K562 (cell line): ENCODE results near the gene FAM83F. TPM values are rescaled to one million over a fixed set of nuclear protein-coding genes. Genes with fewer than 3 reads are reported as not detected.

ENCODE experiments used
- ATAC-seq: fragments of 200-7000 bp; cut with Tn5 transposase; 3 replicates; pipeline ENCODE4 v1.9.1; 2020; ENCODE audit warnings: moderate library complexity
- BruUV-seq: library from RNA; stranded (reverse); fragments of 400-500 nt; replicated peaks from 2 replicates; lab custom pipeline; 2021; lab: Mats Ljungman, UMichigan
- CTCF ChIA-PET: fragments of 300-600 bp; formaldehyde crosslinking; extraction: SDS; loops from one replicate; lab custom pipeline; 2021; ENCODE audit warnings: low intra/inter-chr PET ratio; lab: Yijun Ruan, JAX
- POLR2A ChIA-PET: fragments of 300-600, 350-650 bp; sonication (Branson Sonifier 250); formaldehyde crosslinking; extraction: SDS; loops from one replicate; lab custom pipeline; 2021; ENCODE audit warnings: antibody characterized with exemption, inconsistent platforms; lab: Yijun Ruan, JAX
- DNase-seq, 4 experiments: peaks; one replicate each; pipeline versions ENCODE4 v3.0.0 to v3.0.0-alpha.2; 2011 to 2018; ENCODE audit warnings: low spot score in 3 of 4, mixed read lengths in 3 of 4; ENCODE audit errors: extremely low read depth in 1 of 4
- FAIRE-seq: peaks from 2 replicates; lab custom pipeline; 2011; peaks lifted over from hg19 to GRCh38; lab: Jason Lieb, UNC
- H2AFZ ChIP-seq: 2 replicates; pipeline ENCODE4 v1.6.0; 2011; ENCODE audit warnings: low read depth, low read length, control low read depth, inconsistent platforms
- H3K27ac ChIP-seq: fragments of 200-600 bp; 3 replicates; pipeline ENCODE4 v1.8.0; 2011; ENCODE audit warnings: low read depth, mild to moderate bottlenecking, control low read depth, inconsistent platforms, low read length, moderate library complexity, mixed read lengths; ENCODE audit errors: extremely low read depth
- H3K27me3 ChIP-seq, 2 experiments: fragments of 300-600 bp in 1 of 2; 2 replicates in 1 of 2; 3 replicates in 1 of 2; pipeline versions ENCODE4 v1.6.0 to v1.8.0; 2011; ENCODE audit warnings: inconsistent platforms in 2 of 2, low read length in 2 of 2, mild to moderate bottlenecking in 1 of 2, mixed read lengths in 1 of 2, moderate library complexity in 1 of 2; ENCODE audit not compliant: control insufficient read depth in 2 of 2, insufficient read depth in 2 of 2
- H3K36me3 ChIP-seq: fragments of 300-600 bp; 3 replicates; pipeline ENCODE4 v1.8.0; 2011; ENCODE audit warnings: mild to moderate bottlenecking, low read length, inconsistent platforms; ENCODE audit not compliant: control insufficient read depth, insufficient read depth
- H3K4me1 ChIP-seq, 2 experiments: fragments of 200-600 bp in 1 of 2; replicated peaks in 1 of 2; 2 replicates in 1 of 2; 3 replicates in 1 of 2; pipeline versions ENCODE4 v1.5.1 to v1.8.0; 2011; ENCODE audit warnings: inconsistent platforms in 2 of 2, low read length in 2 of 2, mild to moderate bottlenecking in 1 of 2, mixed read lengths in 1 of 2, moderate library complexity in 1 of 2; ENCODE audit not compliant: control insufficient read depth in 2 of 2, insufficient read depth in 2 of 2
- H3K4me2 ChIP-seq: 2 replicates; pipeline ENCODE4 v1.6.1; 2011; ENCODE audit warnings: low read length, control low read depth, inconsistent platforms, mixed read lengths; ENCODE audit not compliant: insufficient read depth
- H3K4me3 ChIP-seq: fragments of 200-600 bp; sonication (generic), shearing (Covaris generic); 2 replicates; pipeline ENCODE4 v1.5.1; 2016; ENCODE audit warnings: control low read depth, inconsistent platforms
- H3K79me2 ChIP-seq: fragments of 200-600 bp; 3 replicates; pipeline ENCODE4 v1.8.0; 2011; ENCODE audit warnings: low read length, inconsistent platforms; ENCODE audit not compliant: control insufficient read depth, insufficient read depth
- H3K9ac ChIP-seq, 2 experiments: 2 replicates each; pipeline versions ENCODE4 v1.6.0 to v1.6.1; 2011; ENCODE audit warnings: low read depth in 2 of 2, low read length in 2 of 2, control low read depth in 1 of 2, inconsistent platforms in 1 of 2, mild to moderate bottlenecking in 1 of 2, mixed read lengths in 1 of 2; ENCODE audit not compliant: insufficient read depth in 1 of 2
- H3K9me1 ChIP-seq: one replicate; pipeline ENCODE4 v1.6.0; 2011; ENCODE audit warnings: inconsistent platforms, mild to moderate bottlenecking, low read length, moderate library complexity; ENCODE audit not compliant: control insufficient read depth, insufficient read depth
- H3K9me3 ChIP-seq: replicated peaks from 2 replicates; pipeline ENCODE4 v1.5.1; 2011; ENCODE audit warnings: low read depth, low read length, inconsistent platforms; ENCODE audit not compliant: control insufficient read depth, insufficient read depth
- H4K20me1 ChIP-seq: replicated peaks from 2 replicates; pipeline ENCODE4 v1.6.1; 2011; ENCODE audit warnings: low read length, inconsistent platforms, mixed read lengths; ENCODE audit not compliant: control insufficient read depth, insufficient read depth
- JUND ChIP-seq, 2 experiments: IDR thresholded peaks; 2 replicates in 1 of 2; 3 replicates in 1 of 2; pipeline ENCODE4 v1.6.1; 2011; ENCODE audit warnings: borderline replicate concordance in 2 of 2, low read depth in 2 of 2, low read length in 2 of 2, improper control_type of control experiment in 1 of 2, missing biosample characterization in 1 of 2, missing genetic modification characterization in 1 of 2, missing genetic modification reagents in 1 of 2
- RFX1 ChIP-seq: fragments of 450-650 bp; IDR thresholded peaks from 2 replicates; pipeline ENCODE4 v1.6.1; 2016; ENCODE audit warnings: mild to moderate bottlenecking, moderate library complexity
- SRSF1 ChIP-seq: fragments of 200-400 bp; formaldehyde crosslinking; IDR thresholded peaks from 2 replicates; pipeline ENCODE4 v1.6.1; 2017; ENCODE audit warnings: mild to moderate bottlenecking, low read depth, low read length, moderate library complexity
- ZNF699 ChIP-seq: fragments of 250-450 bp; sonication (Bioruptor Pico); IDR thresholded peaks from 2 replicates; pipeline ENCODE4 v1.8.0; 2021; ENCODE audit warnings: mild to moderate bottlenecking, moderate library complexity; ENCODE audit not compliant: insufficient replicate concordance
- WGBS: fragments of 100-300 bp; shearing (Covaris generic); methylation state at CpG from one replicate; pipeline ENCODE4 v1.1.6; 2016; ENCODE audit warnings: low coverage, mixed read lengths; ENCODE audit not compliant: insufficient coverage; ENCODE audit errors: missing lambda C conversion rate; 5-methylcytosine and 5-hydroxymethylcytosine counted together
- in situ Hi-C: fragments of 300-500 bp; cut with MboI; formaldehyde crosslinking; loops from 4 replicates; pipeline ENCODE4 v1.15.0; 2018; ENCODE audit warnings: inconsistent platforms, mixed read lengths
- intact Hi-C: fragments of 100-400 bp; cut with micrococcal nuclease; formaldehyde crosslinking; loops from 2 replicates; pipeline ENCODE4 v1.14.2; 2022
- polyA plus RNA-seq, 8 experiments: library from polyadenylated mRNA; depleted of rRNA in 4 of 8; stranded (reverse) in 5 of 8; unstranded in 3 of 8; fragments of >200 nt; fragmentation: Nextera tagmentation in 2 of 8; fragmentation: Illumina TruSeq in 1 of 8; extraction: Ambion mirVana in 2 of 8; extraction: Trizol in 1 of 8; gene quantifications; 2 replicates each; pipeline versions ENCODE4 v1.2.1 to v1.2.3, GENCODE V29; 2011 to 2014; ENCODE audit warnings: inconsistent platforms in 1 of 8, missing spikeins in 1 of 8
- total RNA-seq, 7 experiments: library from RNA; depleted of rRNA in 6 of 7; stranded (reverse); fragments of >200 nt in 6 of 7; fragmentation: Illumina TruSeq in 2 of 7; extraction: Trizol in 2 of 7; gene quantifications; 2 replicates each; pipeline versions ENCODE4 v1.2.1 to v1.2.3, GENCODE V29; 2011 to 2021; ENCODE audit warnings: low replicate concordance in 1 of 7

The FAM83F gene
- total and polyA plus RNA-seq, 9 of the 15 experiments (the other 6 are each of a cell fraction or from before 2014, with no cell fraction given), result under 0.01 to 0.13 (median 0.04) TPM; not detected in 1

- in situ Hi-C loops (no loop called here), intact Hi-C loops (loop anchor here (5.0 kb wide), 1 partner anchor 466 kb away; no protein-coding TSS in a partner anchor)
- Histone ChIP-seq H2AFZ (no peak overlapping the region), H3K4me1 (peaks cover 4 to 21% of the 10 kb centered on the region in 2 experiments; a peak in 4 of 5 replicates), H3K9ac (no peak overlapping the region), H3K27ac (no peak overlapping the region), H4K20me1 (no peaks in the 10 kb centered on the region), H3K4me2 (no peak overlapping the region), H3K36me3 (no peaks in the 10 kb centered on the region; the same call in 2 of the 3 replicates), H3K79me2 (no peaks in the 10 kb centered on the region), H3K9me1 (no peaks in the 10 kb centered on the region), H3K4me3 (no peak overlapping the region), H3K9me3 (no peaks in the 10 kb centered on the region), H3K27me3 (no peaks in the 10 kb centered on the region)
- no peak for DNase-seq
- ChIA-PET CTCF (interaction anchor here (0.6 to 0.9 kb wide), 2 partner anchors 472 to 488 kb away, joined by 3 read pairs; no protein-coding TSS in a partner anchor), POLR2A (interaction anchor here (0.6 to 1.5 kb wide), 7 partner anchors 21 to 499 kb away, joined by 3 to 9 read pairs (median 3); no protein-coding TSS in a partner anchor)
- BruUV-seq, result no TSS peak
- ATAC-seq, result no peak
- FAIRE-seq, result no peak
- WGBS, result 71% methylated on average over 5 of the region's 16 CpGs
- TF ChIP-seq JUND (IDR thresholded peaks at IDR 0.05; ENCODE audit: borderline replicate concordance, low read depth, low read length) (no peak), JUND (tag; IDR thresholded peaks at IDR 0.05; ENCODE audit: borderline replicate concordance, low read depth, low read length) (no peak), ZNF699 (CRISPR knock-in tag) (no peak), SRSF1 (no peak), RFX1 (peak; percentile 60; the same call in 1 of the 2 replicates)
- TF ChIP-seq, all 486 proteins: peak for 1
Measured at GRCh38 chr22:40023341-40023841, 28.6 kb downstream of the FAM83F start.
